Right hindlimb (tissue), 1 donor: Measurements from ENCODE around the gene TTC7B.
A peak's percentile ranks its signal among the peaks of the same experiment; 100 is the strongest.

ENCODE experiments used
- DNase-seq: peaks from one replicate; pipeline ENCODE4 v3.0.0-alpha.2; 2018

Gene TTC7B

DNA sequence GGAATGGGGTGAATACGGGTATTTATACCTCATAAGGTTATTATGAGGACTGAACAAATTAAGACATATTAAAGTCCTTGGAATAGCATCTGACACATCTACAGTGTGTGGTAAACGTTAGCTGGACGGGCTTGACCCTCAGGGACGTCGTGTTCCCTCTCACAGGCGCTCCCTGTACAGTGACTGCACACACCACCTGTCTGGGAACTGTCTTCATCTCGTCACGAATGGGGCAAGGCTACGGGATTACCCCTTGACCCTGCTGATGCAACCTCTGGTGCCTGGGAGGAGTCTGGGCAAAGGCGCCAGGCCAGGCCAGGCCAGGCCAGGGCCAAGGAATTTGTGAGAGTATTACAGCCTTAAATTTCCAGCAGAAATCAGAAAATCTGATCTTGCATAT lies 228.3 kb downstream of the TTC7B start:
- no peak for DNase-seq

DNA sequence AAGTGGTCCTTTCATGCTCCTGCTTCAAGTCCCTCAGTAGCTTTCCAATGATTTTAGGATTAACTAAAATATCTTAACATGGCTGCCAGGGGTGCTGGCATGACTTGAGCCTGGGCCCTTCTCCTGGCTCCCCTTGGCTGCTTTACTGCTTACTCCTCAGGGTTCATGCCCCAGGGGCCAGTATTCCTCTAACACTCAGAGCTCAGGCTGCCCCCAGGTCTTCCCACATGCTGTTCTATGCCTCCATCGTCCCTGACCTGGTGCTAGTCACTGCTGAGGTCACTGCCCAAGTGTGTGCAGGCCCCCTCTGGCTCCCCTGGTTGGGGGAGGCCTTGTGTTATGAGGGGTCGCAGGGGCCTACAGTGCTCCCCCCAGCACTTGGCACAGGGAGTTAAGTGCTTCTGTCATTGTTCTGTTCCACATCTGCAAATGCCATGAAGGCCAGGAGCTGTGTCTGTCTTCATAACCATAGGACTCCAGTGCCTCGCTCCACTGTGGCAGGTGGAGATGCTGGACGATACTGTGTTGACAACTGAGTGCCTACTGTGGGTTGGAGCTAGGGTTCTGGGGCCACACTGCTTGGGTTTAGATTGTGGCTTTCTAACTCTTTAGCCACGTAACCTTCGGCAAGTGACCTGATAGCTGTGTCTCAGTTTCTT lies 228.8 kb downstream of the TTC7B start:
- DNase-seq = no peak

DNA sequence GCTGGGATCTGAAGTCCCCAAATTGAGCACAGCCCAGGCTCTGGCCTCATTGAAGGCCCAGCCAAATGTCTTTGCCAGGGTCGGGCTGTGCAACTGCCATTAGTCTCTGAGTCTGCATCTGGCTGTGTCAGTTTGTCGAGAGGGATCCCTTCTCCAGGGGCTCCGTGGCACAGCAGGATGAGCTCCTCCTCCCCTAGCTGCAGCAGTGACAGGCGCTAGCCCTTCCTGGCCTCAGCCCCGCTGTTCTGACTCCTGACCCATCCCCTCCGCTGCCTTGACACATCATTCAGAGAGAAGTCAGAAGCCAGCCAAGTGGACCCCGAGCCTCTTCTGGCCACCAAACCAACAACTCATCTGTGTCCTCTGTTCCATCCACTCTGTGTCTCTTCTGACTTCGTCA lies 231.1 kb downstream of the TTC7B start:
- DNase-seq = no peak

DNA sequence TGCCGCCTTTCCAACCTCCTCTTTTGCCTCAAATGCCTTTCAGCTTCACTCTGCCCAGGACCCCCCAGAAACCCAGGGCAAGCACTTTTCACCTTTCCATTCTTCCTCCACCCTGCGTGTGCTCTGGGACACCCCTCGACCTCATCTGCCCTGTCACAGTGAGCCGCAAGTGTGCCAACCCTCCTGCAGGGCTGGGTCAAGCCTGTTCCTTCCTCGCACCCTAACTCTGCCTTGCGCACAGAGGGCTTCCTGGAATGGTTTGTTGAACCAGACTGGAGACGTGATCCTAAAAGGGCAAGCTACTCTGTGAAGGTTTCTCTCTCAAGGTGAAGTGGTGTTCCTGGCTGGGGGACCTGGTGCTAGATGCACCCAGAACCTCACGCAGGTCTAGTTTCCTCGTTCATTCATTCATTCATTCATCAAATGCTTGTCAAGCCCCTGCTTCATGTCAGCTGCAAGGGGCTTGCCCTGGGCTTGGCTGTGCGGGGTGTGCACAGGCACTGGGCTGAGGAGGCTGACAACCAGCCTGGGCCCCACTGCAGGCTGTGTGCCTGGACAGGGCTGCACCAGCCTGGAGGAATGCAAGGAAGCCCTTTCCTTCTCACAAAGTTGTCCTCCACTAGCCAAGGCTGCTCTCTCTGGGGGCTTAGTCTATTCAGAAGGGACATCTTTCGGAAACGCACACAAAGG lies 232.2 kb downstream of the TTC7B start:
- no peak for DNase-seq

DNA sequence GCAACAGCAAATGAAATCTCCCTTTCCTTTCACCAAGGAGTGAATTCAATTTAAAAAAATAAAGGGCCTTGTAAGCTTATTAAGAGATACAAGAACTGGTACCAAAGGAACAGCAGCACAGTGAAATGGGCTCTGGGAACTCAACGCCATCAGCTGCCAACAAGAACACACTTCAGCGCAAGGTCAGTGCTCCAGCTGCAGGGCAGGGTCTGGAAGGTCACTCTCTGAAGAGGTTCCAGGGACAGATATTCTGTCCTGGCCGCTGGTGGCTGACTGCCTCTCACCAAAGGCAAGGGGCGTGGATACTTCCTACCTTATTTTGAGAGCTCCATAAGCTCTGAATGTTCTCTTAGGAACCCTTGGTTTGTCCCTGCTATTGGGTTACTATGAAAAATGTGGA lies 232.8 kb downstream of the TTC7B start:
- DNase-seq = no peak

DNA sequence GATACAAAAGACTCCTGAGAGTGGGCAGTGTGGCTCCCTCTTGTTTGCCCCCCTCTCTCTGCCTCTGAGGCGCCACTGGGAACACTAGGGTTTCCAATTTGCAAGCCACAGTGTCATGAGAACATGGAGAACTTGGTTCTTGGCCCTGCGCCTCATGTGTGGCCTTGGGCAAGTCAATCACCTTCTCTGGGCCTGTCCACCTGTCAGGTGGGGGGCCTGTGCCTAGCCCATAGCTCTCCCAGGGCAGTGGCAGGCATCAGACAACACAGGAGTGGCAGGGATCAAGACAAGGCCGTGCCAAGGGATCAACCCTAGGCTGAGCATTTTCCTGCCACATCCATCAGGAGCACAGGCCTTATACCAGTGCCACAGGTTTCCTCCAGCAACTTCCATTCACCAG lies 234.1 kb downstream of the TTC7B start:
- DNase-seq = no peak

DNA sequence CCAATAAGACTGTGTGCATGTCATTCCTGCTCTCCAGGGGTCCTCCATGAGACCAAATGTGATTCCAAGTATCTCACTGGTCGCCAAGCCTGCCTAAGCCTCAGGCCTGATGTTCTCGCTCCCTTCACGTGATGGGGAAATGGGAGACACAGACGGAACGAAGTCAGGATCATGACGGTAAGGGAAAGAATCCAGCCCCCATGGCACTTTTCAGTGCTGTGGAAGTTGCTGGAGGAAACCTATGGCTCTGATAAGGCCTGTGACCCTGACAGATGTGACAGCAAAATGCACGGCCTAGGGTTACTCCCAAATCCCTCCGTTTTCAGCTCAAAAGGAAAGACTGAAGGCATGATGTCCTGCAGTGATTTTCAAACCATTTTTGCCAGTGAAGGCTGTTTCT lies 234.5 kb downstream of the TTC7B start:
- no peak for DNase-seq

DNA sequence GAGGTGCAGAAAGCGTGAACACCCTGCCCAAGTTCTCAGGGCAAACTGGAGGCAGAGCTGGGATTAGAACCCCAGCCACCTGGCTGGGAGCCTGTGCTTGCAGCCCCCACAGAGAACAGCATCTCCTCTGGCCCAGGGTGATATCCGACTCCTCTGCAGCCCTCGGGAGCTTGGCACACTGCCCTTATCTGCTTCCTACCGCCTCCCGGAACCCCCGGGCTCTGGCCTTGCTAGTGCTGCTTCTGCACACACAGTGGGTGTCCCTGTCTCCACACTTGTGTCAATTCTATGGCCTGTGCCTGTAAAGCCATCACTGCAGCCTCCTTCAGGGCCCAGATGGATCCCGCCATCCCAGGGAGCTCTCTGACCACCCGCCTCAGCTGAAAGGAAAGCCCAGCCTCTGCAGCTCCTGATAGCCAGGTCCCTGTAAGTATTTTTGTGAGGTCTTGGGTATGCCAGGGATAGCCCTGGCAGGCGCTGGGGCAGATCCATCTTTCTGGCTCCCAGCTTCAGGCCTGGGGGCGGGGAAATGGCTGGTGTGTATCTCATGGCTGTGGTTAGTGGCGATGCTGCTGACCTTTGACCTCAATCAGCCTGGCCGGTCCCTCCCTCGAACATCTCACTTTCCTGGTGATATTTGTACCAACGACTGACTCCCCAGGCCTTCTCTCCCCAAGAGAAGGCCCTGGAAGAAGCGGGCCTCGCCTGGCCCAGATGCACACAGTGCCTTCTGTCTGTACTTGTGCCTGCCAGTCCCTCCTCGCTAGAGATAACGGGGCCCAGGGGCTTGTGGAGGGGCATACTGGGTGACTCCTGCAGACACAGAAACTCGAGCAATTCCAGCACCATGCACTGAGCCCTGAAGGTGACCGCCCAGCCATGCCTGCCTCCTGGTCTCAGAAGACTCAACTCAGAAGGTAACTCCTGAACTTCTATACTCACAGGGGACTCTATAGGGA lies 235.6 kb downstream of the TTC7B start:
- DNase-seq = no peak

DNA sequence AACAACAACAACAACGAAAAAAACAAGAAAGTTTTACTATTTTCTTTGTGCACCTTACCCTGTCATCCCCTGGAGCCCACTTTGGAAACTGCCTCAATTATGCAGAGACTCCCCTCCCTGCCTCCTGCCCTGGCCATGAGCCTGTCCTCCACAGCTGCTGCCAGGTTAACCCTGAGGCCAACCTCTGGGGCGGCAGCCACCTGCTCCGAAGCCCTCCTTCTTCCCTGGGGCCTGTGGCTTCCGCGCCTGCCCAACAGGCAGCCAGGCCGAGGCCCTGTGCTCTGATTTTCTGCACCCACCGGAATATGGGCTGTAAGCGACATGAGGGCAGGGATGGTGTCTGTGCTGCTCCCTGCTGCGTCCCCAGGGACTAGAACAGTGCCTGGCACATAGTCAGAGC lies 236.4 kb downstream of the TTC7B start:
- DNase-seq = no peak

DNA sequence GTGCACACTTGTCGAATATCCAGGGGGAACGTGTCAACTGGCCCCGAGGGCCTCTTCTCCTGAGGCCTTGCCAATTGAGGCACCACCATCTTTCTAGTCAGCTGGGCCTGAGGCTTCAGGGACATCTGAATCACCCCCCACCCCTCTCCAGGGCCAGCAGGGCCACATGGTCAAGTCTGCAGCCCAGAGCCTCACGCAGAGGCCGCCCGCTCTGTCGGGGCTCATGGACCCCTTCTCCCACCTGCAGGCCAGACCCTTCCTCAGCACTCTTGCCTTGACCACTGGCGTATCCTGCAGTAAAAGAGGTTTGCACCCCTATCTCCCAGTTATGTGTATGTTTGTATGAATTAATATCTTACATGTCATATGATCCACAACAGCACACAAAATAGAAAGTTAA lies 237.1 kb downstream of the TTC7B start:
- no peak for DNase-seq

DNA sequence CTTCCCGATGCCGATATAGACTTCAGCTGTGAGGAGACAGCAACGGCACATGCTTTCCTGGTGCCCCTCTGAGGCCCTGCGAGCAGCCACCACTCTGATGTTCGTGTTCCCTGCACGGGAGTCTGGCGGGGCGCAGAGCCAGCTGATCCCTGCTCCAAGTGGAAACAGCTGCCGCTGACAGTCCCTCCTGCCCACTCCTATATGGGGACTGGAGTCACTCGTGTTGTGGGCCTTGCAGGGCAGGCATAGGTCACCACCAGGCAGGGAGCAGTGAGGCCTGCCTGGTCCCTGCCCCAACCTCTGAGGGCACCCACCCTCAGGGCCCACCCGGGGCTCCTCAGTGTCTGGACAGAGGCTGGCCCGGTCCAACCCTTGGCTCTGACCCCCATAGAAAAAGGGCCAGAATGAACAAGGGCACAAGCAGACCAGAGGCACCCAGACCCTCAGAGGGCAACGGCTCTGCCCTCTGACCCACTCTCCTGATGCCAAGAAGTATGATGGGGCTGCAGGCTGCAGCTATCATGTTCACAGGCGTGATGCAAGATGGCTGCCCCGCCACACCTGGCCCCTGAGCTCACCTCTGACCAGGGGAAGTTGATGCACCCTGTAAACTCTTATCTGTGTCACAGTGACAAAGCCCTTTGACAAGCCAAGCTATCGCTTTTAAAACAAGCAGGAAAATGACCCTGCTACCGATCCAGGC lies 237.8 kb downstream of the TTC7B start:
- peak; percentile 76 for DNase-seq

DNA sequence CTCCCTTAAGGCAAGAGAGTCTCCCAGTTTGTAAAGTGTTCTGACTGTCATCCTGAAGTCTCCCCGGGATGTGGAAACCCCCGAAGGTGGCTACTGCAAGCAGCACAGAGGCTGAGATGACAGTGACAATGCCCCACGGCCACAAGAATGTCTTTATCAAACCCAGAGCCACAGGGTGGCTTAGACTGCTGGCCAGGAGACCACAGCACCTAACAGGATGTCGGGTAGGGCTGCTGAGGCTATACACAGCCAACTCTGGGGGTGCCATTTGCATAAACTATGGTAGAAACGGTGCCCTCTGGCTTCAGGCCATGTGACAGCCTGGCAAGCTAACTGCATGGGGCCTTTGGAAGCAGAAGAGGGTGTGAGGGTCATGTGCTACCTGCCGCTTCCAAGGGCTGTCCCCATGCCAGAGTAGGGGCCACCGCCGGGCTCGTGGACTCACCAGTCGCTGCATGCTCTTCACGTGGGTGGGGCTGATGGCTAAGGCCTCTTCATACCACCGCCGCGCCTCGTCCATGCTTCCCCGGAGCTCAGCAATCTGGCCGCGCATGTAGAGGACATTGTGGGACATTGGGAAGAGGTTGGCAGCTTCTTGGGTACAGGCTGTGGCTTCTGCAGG lies 238.5 kb downstream of the TTC7B start:
- DNase-seq = no peak

DNA sequence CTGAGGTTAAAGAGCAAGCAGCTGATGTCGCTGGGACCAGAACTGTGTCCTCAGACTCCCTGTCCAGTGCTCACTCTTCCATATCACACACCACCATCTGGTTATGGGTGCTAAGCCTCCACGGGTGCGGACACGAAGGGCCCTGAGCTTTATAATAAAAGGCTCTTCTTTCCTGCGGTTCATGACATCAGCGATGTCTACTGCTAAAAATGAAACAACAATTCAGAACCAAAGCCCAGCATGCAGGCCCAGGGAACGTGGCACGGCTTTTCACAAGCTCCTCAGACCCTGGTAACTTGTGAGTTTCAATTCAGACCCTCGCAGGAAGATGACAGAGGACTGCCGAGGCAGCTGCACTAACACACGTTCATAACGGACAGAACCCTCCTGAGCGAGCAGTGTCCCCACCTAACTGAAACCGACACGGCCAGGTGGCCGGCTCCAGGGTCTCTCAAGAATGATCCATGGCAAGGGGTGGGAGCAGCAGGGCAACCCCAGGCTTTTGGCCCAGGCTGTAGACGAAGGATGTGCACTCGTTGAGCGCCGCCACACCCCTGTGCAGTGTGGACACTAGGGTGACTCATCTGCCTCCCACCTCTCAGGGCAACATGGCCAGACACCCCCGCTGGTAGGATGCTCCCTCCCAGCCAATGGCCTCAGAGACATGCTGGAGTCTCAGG lies 239.1 kb downstream of the TTC7B start:
- DNase-seq = no peak

DNA sequence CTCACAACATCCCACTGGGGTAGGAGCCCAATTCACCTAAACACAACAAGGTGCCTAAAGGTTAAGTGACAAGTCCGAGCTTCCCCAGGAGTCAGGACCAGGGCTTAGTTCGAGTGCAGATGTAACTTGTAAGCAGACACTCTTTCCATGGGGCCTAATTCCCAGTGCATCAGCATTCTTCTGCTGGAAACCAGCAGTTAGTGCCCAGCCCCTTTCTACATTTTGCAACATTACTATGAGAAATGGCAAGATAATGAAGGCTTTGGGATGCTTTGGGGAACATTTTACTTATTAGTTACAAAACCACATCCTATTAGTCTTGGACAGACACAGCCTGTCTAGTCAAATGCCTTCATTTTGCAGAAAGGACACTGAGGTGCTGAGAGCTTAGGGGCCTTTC lies 239.6 kb downstream of the TTC7B start:
- DNase-seq = no peak

DNA sequence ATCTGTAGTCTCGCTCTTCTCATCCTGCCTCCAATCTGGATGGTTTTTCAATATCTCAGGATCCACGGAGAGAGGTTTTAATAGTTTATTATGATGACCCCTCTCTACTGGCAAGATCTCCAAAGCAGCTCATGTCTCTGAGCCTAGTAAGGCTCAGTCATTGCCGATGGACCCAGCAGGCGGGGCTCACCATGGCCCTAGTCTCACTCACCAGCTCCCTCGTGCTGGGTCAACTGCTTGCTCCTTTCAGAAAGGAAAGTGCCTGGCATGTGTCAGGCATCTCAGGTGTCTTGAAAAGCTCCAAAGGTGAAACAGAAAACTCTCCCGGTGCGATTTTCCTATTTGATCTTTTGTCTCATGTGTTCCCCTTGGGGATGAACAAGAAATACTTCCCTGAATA lies 240.4 kb downstream of the TTC7B start:
- DNase-seq = no peak

DNA sequence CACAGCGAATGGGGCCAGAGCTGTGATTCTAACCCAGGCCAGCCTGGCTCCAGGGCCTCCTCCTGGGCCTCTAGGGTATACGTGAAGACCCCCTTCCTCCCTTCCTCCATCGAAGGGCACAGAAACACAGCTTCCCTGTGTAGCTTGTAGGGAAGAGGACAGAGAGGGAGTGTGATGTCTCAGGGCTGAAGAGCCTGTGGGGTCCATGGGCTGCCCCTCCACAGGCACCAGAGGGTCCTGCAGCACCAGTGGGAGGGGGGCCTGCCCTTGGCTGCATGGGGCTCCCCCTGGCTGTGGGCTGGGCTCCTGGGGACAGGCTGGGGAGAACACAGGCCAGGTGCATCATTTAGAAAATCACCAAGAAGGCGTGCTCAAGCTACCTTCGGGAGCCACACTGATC lies 240.9 kb downstream of the TTC7B start:
- no peak for DNase-seq

DNA sequence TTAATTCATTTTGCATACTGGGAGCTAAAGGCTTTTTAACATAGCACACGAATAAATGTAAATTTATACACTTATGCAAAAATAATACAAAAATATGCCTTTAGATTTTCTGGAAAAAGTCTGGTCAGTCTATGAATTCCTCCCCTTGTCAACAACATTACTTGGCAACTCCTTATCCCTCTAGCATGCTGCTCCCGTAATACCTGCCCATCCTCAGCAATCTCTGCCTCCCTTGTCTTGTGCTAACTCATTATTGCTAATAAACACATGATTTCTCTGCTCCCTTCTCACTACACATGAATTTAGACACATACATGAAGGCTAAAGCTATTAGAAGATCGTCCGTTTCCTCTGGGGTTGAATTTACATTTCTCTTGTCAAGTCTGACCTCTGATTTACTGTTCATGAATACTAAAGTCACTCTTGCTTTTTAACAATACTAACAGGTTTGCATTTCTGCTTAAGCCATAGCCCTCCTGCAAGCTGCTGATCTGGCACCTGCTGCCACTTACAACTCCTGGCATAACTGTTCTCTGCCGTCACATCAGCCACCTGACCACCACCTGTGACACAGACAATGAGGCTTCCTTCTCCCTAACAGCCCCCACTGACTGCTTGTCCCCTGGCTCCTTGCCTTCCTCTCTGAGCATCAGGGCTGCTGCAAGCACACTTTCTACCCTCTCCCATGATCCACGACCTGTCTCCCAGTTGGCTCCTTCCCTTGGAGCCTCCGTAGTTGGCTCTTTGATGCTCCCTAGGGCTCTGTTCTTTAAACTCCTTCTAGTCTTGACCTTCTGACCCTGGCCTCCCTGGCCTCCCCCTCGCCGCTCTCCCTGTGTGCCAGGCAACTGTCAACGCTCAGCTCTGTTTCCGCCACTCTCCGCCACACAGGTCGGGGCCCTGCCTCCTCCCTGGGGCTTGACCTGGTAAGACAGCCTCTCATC lies 241.8 kb downstream of the TTC7B start:
- DNase-seq = no peak

DNA sequence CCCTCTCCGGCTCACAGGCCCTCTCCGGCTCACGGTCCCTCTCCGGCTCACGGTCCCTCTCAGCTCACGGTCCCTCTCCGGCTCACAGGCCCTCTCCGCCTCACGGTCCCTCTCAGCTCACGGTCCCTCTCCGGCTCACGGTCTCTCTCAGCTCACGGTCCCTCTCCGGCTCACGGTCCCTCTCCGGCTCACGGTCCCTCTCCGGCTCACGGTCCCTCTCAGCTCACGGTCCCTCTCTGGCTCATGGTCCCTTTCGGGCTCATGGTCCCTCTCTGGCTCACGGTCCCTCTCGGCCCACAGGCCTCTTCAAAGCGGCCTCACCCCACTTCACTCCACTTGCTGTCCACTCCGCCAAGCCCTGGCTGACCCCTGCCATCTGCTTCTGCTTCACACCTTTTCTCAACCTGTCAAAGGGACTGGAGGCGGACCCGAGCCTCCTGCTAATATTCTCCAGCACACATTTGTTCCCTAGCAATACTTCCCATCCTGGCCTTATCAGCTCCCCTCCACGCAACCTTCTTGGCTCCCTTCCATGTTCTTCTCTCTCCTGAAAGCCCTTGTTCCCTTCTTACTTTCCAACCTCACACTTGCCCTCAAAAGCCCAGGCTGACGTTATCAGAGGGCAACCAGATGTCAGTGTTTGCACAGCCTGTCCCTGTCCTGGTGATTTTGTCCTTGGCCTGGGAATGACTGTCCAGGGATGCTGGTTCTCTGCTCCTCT lies 242.7 kb downstream of the TTC7B start:
- DNase-seq = no peak

DNA sequence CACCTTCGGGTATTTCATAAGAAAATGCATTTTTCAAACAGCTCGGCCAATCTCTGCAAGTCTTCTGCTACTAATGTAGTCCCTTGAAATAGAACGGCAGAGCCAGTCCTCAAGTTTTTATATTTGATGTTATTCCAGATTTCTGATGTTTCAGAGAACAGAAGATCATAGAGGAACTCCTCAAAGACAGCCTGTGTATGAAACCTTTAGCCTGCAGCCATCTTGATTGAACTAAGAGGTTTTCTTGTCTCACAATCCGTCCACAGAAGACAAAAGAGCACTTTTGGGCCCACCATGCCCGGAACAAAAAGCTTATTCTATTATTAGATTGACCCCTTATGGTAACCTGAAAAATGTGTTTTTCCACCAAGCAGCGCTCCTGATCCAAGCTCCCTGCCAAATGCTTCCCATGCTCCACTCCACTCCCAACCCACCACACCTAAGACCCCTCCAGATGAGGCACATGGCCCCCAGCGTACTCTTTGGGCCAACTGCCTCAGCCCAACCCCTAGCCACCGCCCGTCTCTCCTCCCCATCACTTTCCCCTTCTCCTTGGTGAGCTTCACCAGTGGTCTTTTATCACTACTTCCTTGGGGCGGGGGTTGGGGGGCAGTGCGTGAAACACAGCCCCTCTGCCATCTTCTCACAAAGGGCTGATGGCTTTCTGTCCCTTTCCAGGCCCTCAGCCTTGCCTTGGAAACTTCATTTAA lies 243.6 kb downstream of the TTC7B start:
- no peak for DNase-seq
